GM12892 (cell line): ENCODE measurements around the gene ERBB4.

Source experiments
- DNase-seq: peaks from one replicate; pipeline ENCODE4 v3.0.0; 2011; ENCODE audit not compliant: insufficient read length
- FAIRE-seq: peaks from 2 replicates; lab custom pipeline; 2011; peaks lifted over from hg19 to GRCh38; lab: Jason Lieb, UNC
- POLR2A ChIP-seq: IDR thresholded peaks from 2 replicates; pipeline ENCODE4 v1.6.1; 2011; ENCODE audit warnings: low read depth, low read length, control low read depth
- POLR2AphosphoS5 ChIP-seq: IDR thresholded peaks from 2 replicates; pipeline ENCODE4 v1.6.1; 2011; ENCODE audit warnings: low read depth, low read length, control low read depth
- TAF1 ChIP-seq: IDR thresholded peaks from 2 replicates; pipeline ENCODE4 v1.6.1; 2011; ENCODE audit warnings: low read depth, mild to moderate bottlenecking, control low read depth, low read length, borderline replicate concordance

Gene ERBB4

DNA sequence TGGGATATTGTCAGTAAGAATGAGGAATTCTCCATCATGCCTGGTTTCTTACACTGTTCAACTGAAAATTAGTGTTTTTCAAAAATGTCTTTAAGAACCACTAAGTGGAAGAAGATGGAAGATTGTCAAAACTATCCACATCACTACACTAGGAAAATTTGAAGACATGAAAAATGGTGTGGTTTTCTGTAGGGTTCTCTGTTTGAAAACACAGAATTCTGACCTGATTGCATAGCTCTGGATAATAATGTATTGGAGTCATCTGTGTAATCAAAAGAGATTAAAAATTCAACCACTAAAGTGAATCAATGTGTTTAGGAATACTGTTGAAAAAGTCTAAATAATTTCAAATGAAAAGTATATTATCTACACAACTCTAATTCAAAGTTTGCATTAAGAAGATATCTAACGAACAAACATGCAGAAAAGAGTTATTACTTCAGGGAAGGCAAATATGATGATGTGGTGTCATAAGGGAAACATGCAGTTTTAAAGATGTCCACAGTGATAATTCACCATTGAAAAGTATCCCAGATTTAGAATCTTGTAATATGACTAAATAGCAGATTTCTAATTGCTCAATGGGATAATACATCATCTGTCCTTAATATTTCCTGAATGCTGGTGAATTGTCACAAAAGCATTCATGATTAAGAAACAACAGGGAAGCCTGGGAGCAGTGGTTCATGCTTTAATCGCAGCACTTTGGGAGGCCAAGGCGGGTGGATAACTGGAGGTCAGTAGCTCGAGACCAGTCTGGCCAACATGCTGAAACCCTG is 116.9 kb downstream of the ERBB4 start:
- FAIRE-seq (no peak), DNase-seq (no peak)
- TF ChIP-seq POLR2AphosphoS5: no peak
- no peak for TF ChIP-seq TAF1
- TF ChIP-seq POLR2A: no peak

DNA sequence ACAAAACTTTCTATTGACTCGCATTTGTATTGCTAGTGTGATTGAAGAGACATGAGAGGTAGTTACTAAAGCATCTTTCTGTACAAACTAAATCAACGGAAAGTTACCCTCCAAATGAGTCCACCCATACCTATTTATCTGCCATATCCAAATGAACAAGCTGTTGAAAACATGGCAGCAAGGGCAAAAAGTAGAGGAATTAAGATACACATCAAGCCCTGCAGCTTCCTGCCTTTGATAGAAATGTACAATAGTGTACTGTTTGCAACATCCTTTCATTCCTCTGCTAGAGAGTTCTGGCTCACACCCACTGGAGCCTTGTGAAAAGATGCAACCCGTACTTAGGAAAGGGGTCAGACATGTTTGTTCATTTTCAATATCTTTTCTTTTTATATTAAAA is 122.5 kb downstream of the ERBB4 start:
- TF ChIP-seq TAF1 (no peak), POLR2A (no peak), POLR2AphosphoS5 (no peak)
- DNase-seq: no peak

DNA sequence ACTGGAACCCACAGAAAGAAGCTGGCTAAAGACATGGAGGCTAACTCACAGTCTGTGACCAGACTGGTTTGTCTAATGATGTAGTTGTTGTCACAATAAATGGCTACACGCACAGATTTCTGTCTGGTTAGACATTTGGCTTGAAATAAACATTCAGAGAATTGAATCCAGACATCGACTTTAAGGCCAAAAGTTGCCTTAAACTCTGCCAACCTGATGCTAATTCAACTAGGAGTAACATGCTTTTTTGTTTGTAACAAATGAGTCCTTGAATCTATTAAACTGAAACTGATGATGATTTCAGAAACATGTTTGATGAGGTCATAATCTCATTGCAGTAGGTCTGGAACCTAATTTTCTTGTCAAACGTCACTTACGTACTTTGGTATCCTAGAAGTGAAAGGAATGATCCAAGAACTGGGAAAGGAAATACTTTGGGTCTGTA is 123.8 kb downstream of the ERBB4 start:
- DNase-seq (no peak), FAIRE-seq (no peak)
- TF ChIP-seq POLR2AphosphoS5: no peak
- no peak for TF ChIP-seq TAF1
- TF ChIP-seq POLR2A: no peak

More for the DNA sequence above, 122.5 kb downstream of the ERBB4 start:
- no peak for FAIRE-seq

DNA sequence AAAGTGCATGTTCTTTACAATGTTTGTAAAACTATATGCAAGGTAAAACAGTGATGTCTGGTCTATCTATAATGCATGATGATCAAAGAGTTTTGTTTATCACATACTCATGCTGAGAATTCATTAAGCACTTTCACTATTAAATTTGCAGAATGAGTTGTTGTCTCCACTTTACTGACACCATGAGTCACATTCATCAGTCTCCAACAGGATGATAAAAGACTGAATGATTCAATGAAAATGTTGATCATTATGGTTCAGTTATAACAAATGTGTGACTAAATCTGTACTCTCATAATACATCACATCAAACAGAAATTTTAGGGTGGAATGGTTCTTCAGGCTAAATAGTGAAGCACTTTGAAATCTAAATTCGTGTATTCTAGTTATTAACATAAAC is 129.0 kb downstream of the ERBB4 start:
- no peak for DNase-seq
- FAIRE-seq: no peak
- TF ChIP-seq TAF1 (no peak), POLR2A (no peak), POLR2AphosphoS5 (no peak)

DNA sequence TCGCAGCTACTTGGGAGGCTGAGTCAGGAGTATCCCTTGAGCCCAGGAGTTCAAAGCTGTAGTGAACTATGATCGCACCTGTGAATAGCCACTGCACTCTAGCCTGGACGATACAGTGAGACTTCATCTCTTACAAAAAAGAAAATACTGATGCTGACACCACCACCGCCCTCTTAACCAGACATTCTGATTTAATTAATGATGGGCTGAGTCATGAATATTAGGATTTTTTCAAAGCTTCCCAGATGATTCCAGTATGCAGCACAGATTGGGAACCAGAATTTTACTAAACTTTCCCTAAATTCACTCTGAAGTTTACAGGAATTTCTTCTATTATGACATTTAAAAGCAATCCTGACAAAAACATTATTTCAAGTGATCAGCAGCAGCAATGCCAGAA is 130.1 kb downstream of the ERBB4 start:
- TF ChIP-seq TAF1: no peak
- TF ChIP-seq POLR2AphosphoS5: no peak
- no peak for TF ChIP-seq POLR2A
- no peak for DNase-seq
- FAIRE-seq: no peak

DNA sequence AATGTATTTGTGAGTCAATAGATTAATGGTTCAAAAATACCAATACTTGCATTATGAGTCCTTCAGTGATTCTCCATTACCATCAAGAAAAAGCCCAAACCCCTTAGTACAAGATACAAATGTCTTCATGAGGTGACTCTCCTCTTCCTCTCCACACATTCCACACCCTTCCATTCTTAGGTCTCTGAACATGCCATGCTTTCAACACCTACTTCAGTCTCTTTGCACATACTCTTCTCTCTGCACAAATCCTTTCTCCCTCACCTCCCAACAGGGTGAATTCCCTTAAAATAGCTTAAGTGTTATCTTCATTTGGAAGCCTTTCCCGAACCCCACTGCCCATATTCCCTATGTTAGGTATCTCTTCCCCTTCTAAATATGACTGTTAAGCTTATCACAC is 131.9 kb downstream of the ERBB4 start:
- no peak for FAIRE-seq
- TF ChIP-seq TAF1: no peak
- no peak for TF ChIP-seq POLR2A
- no peak for TF ChIP-seq POLR2AphosphoS5
- DNase-seq: no peak

DNA sequence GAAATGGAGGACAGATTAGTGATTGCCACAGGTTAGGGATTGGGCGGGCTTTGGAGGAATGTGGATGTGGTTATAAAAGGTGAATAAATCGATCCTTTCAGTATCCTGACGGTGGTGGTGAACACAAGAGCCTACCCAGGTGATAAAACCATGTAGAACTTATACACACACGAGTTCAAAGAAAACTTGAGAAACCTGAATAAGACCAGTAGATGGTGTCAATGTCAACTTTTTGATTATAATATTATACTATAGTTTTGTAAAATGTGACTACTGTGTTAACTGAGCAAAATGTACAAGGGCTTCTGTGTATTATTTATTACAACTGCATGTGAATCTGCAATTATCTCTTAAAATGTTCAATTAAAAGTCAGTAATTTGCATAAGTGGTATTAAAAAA is 136.3 kb downstream of the ERBB4 start:
- no peak for FAIRE-seq
- no peak for DNase-seq
- TF ChIP-seq TAF1 (no peak), POLR2AphosphoS5 (no peak), POLR2A (no peak)

DNA sequence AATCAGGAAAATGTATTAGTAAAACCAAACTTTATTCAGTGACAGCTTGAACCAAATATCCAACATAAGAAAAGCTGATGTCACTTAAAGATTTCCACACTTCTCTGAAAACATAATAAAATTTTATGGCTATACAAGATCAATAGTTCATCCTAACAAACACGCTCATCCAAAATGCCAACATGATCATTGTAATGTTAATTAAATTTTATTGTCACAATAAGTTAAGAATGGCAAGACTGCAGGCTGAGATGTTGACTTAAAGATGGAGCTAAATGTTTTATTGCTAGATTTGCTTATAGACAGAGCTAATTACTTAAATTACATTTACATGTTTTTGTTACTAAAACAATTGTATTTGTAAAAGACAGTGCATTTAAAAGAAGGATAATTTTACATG is 140.3 kb downstream of the ERBB4 start:
- TF ChIP-seq POLR2AphosphoS5 (no peak), POLR2A (no peak), TAF1 (no peak)
- FAIRE-seq (no peak), DNase-seq (no peak)

DNA sequence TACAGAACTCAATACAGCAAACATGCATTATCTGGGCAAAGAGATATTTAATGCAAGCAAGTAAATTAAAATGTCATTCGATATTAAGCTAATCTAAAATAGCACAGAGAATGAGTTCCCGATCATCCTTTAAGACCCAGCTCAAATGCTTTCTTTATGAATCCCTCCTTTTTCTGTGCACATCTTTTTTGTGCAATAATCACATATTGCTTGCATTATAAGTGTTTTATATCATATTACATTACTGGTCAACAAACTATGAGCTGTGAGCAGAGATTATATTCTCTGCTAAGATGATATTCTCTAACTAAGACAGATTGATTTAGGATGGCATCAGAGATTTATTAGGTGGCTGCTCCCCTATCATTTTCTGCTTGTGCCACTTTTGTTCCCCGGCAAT is 146.1 kb downstream of the ERBB4 start:
- TF ChIP-seq POLR2AphosphoS5: no peak
- TF ChIP-seq TAF1: no peak
- TF ChIP-seq POLR2A: no peak
- DNase-seq: no peak
- no peak for FAIRE-seq

DNA sequence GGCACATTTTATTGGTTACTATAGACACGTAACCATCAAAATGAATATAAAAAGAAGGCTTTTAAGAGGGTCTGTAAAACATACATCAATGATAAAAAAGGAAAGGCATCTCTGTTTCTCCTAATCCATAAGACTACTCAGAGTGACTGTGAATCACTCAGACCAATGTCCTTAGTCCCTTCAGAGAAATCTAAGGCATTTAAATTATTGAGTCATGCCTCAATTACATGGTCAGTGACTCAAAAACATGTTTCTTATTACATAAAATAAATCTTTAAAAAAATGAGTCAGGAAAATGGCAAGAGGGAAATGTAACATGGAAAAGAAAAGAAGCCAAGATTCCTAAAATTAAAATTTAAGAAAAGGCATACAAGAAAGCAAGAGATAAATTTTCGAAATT is 146.6 kb downstream of the ERBB4 start:
- no peak for TF ChIP-seq TAF1
- TF ChIP-seq POLR2AphosphoS5: no peak
- no peak for TF ChIP-seq POLR2A
- FAIRE-seq (no peak), DNase-seq (no peak)

DNA sequence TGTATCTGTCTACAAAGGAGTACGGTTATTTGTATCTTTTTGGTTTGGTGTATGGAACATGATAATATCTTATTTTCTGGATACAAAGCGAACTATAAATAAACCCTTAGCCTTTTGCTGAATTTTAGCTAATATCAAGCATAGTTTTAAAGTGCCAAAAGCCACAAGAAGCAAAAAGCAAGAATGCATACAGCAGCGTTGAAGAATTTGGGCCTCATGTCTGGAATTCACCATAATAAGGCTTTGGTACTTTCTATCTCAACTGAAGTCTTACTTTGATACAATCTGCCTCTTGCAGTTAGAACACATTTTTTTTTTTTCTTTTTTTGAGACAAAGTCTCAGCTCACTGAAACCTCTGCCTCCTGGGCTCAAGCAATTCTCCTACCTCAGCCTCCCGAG is 151.5 kb downstream of the ERBB4 start:
- TF ChIP-seq TAF1 (no peak), POLR2A (no peak), POLR2AphosphoS5 (no peak)
- no peak for FAIRE-seq

DNA sequence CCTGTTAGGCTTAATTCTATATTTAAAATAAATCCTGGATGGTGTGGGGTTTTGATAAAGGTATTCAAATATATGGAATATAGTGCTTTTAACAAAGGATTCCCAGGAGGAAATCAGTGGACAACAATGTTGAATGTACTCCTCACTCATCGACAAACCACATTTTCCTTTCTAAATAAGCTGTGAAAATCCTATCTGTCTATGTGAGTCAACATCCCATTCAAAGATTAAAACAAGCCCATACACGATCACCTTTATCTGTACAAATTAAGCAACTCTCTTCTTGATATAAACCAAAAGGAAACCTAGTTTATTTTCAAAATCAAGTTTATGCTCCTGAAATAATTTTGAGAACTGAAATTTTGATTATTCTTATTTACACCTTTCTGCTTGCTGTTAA is 153.4 kb downstream of the ERBB4 start:
- no peak for FAIRE-seq
- DNase-seq: no peak
- no peak for TF ChIP-seq POLR2A
- TF ChIP-seq POLR2AphosphoS5: no peak
- TF ChIP-seq TAF1: no peak

More for the DNA sequence above, 151.5 kb downstream of the ERBB4 start:
- DNase-seq: no peak
